Esophagus muscularis mucosa (tissue), 3 donors: ENCODE measurements around the gene GPR87.

Experiments
- CTCF ChIP-seq, 3 experiments: fragments of 200-600 bp in 2 of 3; fragments of 450-650 bp in 1 of 3; sonication (generic) in 2 of 3; IDR thresholded peaks; one replicate each; pipeline ENCODE4 v1.5.1; 2017 to 2019; ENCODE audit warnings: antibody characterized with exemption in 3 of 3, mild to moderate bottlenecking in 2 of 3, moderate library complexity in 1 of 3
- POLR2AphosphoS5 ChIP-seq, 2 donors: sonication (generic); formaldehyde crosslinking; IDR thresholded peaks; one replicate each; pipeline ENCODE4 v1.6.1; 2017; ENCODE audit warnings: antibody characterized with exemption in 2 of 2

- TF ChIP-seq POLR2AphosphoS5 (IDR thresholded peaks at IDR 0.05) (no peak), CTCF (IDR thresholded peaks at IDR 0.05) (no peak)
These were observed 14.8 kb downstream of the GPR87 start for GRCh38 chr3:151301787-151302186.
